B cell (primary cell): Measurements from ENCODE around the gene PLCZ1.
"Not testable (repeated sequence)": the region's sequence is repeated elsewhere in the genome, so short reads cannot be mapped to it uniquely, and the experiment has no call there.

ENCODE experiments used
- EZH2 ChIP-seq: IDR thresholded peaks from 2 replicates; pipeline ENCODE4 v1.6.1; 2012; ENCODE audit warnings: borderline replicate concordance, low read depth, mild to moderate bottlenecking, moderate library complexity, low read length; ENCODE audit not compliant: insufficient read depth, poor library complexity, severe bottlenecking
- TF ChIP-seq, protein P1 (sequence below): fragments of 200-600 bp; IDR thresholded peaks from one replicate; pipeline ENCODE4 v1.8.0; 2022; ENCODE audit warnings: antibody characterized with exemption, mild to moderate bottlenecking

DNA sequence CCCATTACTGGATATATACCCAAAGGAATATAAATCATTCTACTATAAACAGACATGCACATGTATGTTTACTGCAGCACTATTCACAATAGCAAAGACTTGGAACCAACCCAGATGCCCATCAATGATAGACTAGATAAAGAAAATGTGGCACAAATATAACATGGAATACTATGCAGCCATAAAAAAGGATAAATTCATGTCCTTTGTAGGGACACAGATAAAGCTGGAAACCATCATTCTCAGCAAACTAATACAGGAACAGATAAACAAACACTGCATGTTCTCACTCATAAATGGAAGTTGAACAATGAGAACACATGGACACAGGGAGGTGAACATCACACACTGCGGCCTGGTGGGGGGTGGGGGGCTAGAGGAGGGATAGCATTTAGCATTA, 28.7 kb upstream of the PLCZ1 start:
- TF ChIP-seq, protein P1, sequence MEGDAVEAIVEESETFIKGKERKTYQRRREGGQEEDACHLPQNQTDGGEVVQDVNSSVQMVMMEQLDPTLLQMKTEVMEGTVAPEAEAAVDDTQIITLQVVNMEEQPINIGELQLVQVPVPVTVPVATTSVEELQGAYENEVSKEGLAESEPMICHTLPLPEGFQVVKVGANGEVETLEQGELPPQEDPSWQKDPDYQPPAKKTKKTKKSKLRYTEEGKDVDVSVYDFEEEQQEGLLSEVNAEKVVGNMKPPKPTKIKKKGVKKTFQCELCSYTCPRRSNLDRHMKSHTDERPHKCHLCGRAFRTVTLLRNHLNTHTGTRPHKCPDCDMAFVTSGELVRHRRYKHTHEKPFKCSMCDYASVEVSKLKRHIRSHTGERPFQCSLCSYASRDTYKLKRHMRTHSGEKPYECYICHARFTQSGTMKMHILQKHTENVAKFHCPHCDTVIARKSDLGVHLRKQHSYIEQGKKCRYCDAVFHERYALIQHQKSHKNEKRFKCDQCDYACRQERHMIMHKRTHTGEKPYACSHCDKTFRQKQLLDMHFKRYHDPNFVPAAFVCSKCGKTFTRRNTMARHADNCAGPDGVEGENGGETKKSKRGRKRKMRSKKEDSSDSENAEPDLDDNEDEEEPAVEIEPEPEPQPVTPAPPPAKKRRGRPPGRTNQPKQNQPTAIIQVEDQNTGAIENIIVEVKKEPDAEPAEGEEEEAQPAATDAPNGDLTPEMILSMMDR, result not testable (repeated sequence)
- not testable (repeated sequence) for TF ChIP-seq EZH2
